ENCODE data around the gene ANTXRL. TPM values are rescaled to one million over a fixed set of nuclear protein-coding genes. Genes with fewer than 3 reads are reported as not detected.
"Not testable (repeated sequence)": the region's sequence is repeated elsewhere in the genome, so short reads cannot be mapped to it uniquely, and the experiment has no call there.

ANTXRL gene
- total RNA-seq, 1 donor from 2014 or later = not detected

DNA sequence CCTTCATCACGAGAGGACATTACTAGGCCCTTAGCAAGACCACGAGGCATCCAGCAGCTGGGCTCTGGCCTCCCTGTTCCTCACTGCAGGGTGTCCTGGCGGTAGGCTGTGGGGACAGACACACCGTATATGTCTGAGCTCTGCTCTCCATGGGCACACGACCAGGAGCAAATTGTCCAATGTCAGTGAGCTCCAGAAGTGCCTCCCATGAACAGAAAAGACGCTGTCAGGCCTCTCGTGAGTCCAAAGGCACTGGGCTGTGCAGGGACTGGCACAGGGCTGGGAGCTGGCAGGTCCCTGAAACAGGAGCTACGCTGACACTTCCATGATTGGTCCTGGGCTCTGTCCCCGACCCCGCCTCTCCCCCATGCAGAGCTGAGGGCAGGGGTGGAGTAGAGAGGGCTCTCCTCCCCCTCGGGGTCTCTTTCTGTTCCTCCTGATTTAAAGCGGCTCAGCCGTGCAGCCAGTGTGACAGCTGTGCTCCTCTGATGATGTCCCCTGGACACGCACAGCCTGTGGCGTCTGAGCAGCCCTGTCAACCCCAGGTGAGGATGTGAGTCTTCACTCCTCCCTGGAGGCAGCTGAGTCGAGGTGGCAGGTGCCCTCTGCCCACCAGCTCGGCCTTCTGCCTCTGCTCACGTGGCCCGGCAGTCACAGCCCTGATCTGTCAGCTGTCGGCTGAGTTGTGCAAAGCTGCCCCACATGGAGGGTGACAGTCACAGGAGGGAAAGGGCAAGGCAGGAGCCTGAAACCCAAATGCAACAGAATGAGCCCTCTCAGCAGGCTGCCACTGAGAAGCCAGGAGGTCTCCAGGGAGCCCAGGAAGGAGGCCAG is 13.0 kb downstream of the ANTXRL start:
- no peak overlapping the region for H3K27ac Mint-ChIP-seq (ENCODE audit: unreplicated experiment)
- no peaks in the 10 kb centered on the region for H3K4me1 Mint-ChIP-seq (ENCODE audit: low read depth, unreplicated experiment)
- H3K4me3 ChIP-seq (ENCODE audit: insufficient read depth, low read depth, low read length) = no peak overlapping the region
- no peaks in the 10 kb centered on the region for H4K20me1 ChIP-seq (ENCODE audit: insufficient read depth, low read length)
- no peak overlapping the region for H3K9ac ChIP-seq (ENCODE audit: low read length)
- FAIRE-seq = no peak
- H3K79me2 ChIP-seq (ENCODE audit: insufficient read depth, low read length) = no peaks in the 10 kb centered on the region
- peaks cover 37% of the 10 kb centered on the region for H3K27me3 Mint-ChIP-seq (ENCODE audit: low read depth, unreplicated experiment)
- H3K27me3 ChIP-seq (ENCODE audit: insufficient read depth, low read length) = no peaks in the 10 kb centered on the region
- no peak overlapping the region for H3K4me3 Mint-ChIP-seq (ENCODE audit: unreplicated experiment)
- peaks cover 3% of the 10 kb centered on the region for H3K9me3 Mint-ChIP-seq (ENCODE audit: unreplicated experiment)
- no peak for TF ChIP-seq EZH2 (IDR thresholded peaks at IDR 0.05; ENCODE audit: insufficient read depth, low read length)
- TF ChIP-seq, protein P1, sequence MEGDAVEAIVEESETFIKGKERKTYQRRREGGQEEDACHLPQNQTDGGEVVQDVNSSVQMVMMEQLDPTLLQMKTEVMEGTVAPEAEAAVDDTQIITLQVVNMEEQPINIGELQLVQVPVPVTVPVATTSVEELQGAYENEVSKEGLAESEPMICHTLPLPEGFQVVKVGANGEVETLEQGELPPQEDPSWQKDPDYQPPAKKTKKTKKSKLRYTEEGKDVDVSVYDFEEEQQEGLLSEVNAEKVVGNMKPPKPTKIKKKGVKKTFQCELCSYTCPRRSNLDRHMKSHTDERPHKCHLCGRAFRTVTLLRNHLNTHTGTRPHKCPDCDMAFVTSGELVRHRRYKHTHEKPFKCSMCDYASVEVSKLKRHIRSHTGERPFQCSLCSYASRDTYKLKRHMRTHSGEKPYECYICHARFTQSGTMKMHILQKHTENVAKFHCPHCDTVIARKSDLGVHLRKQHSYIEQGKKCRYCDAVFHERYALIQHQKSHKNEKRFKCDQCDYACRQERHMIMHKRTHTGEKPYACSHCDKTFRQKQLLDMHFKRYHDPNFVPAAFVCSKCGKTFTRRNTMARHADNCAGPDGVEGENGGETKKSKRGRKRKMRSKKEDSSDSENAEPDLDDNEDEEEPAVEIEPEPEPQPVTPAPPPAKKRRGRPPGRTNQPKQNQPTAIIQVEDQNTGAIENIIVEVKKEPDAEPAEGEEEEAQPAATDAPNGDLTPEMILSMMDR (IDR thresholded peaks at IDR 0.05; ENCODE audit: insufficient read depth, low read depth, low read length) = no peak
- H3K36me3 ChIP-seq (ENCODE audit: insufficient read depth, low read length) = no peaks in the 10 kb centered on the region
- peak overlapping the region; percentile 34 for H2AFZ ChIP-seq (ENCODE audit: low read depth, low read length)
- no peaks in the 10 kb centered on the region for H3K9me3 ChIP-seq (ENCODE audit: insufficient read depth, low read depth, low read length)
- no peak for DNase-seq (ENCODE audit: low read depth)
- H3K4me1 ChIP-seq (ENCODE audit: insufficient read depth, low read length) = no peaks in the 10 kb centered on the region
- no peak overlapping the region for H3K4me2 ChIP-seq (ENCODE audit: low read length)
- H3K27ac ChIP-seq (ENCODE audit: low read depth, low read length) = no peak overlapping the region
- H3K36me3 Mint-ChIP-seq (ENCODE audit: low read depth, unreplicated experiment) = no peaks in the 10 kb centered on the region

DNA sequence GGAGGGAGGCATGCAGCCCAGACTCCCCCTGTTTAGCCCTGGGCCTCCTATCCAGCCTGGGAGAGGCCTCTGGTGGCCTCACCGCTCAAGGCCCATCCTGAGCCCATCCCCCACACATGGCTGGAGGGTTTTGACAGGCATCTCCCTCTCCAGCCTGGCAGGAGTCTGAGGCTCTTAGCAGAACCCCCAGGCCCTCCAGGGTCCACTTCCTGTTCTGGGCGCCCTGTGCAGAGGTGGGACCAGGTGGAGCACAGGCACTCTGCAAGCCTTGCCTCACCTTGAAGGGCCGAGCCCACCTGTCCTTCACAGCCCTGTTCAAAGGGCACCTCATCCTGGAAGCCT is 13.5 kb downstream of the ANTXRL start:
- H3K4me3 Mint-ChIP-seq (ENCODE audit: unreplicated experiment); H3K9ac ChIP-seq (ENCODE audit: low read length); H3K4me3 ChIP-seq (ENCODE audit: insufficient read depth, low read depth, low read length); H3K9me3 Mint-ChIP-seq (ENCODE audit: unreplicated experiment); H4K20me1 ChIP-seq (ENCODE audit: insufficient read depth, low read length); H3K9me3 ChIP-seq (ENCODE audit: insufficient read depth, low read depth, low read length); DNase-seq (ENCODE audit: low read depth); H2AFZ ChIP-seq (ENCODE audit: low read depth, low read length); H3K27ac ChIP-seq (ENCODE audit: low read depth, low read length); H3K4me1 ChIP-seq (ENCODE audit: insufficient read depth, low read length); FAIRE-seq; H3K79me2 ChIP-seq (ENCODE audit: insufficient read depth, low read length); H3K4me2 ChIP-seq (ENCODE audit: low read length); H3K36me3 ChIP-seq (ENCODE audit: insufficient read depth, low read length); H3K4me1 Mint-ChIP-seq (ENCODE audit: low read depth, unreplicated experiment); H3K36me3 Mint-ChIP-seq (ENCODE audit: low read depth, unreplicated experiment); H3K27ac Mint-ChIP-seq (ENCODE audit: unreplicated experiment); H3K27me3 ChIP-seq (ENCODE audit: insufficient read depth, low read length): not testable (repeated sequence)
- peaks cover 38% of the 10 kb centered on the region for H3K27me3 Mint-ChIP-seq (ENCODE audit: low read depth, unreplicated experiment)

DNA sequence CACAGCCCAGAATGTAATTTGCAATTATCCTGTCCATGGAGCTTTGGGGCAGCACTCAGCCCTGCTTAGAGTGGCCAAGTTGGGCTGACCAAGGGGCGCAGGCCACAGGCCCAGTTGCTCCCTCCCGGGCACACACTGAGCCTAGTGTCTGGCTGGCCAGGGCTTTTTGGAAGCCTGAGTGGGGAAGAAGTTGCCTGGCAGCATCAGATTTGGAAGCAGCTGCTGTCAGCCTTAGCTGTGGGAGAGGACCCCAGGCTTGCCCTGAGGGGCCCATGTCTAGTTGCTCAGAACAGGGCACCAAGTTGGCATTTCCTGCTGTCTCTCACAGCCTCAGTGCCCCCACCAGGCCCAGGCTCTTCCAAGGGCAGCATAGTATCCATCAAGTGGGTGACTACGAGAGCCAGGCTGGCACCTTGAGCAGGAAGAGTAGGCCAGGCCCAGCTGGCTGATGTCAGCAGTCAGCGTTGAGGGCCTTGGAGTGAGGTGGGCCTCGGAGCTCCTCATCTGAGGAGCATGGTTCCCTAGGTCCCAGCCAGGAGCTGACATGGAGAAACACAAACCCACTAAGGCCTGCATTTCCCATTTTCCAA is 14.4 kb downstream of the ANTXRL start:
- Histone ChIP-seq H4K20me1 (ENCODE audit: insufficient read depth, low read length) (no peaks in the 10 kb centered on the region), H3K36me3 (ENCODE audit: insufficient read depth, low read length) (no peaks in the 10 kb centered on the region), H2AFZ (ENCODE audit: low read depth, low read length) (no peak overlapping the region), H3K9me3 (ENCODE audit: insufficient read depth, low read depth, low read length) (no peaks in the 10 kb centered on the region), H3K79me2 (ENCODE audit: insufficient read depth, low read length) (no peaks in the 10 kb centered on the region), H3K27me3 (ENCODE audit: insufficient read depth, low read length) (no peaks in the 10 kb centered on the region), H3K4me1 (ENCODE audit: insufficient read depth, low read length) (no peaks in the 10 kb centered on the region), H3K4me2 (ENCODE audit: low read length) (no peak overlapping the region), H3K9ac (ENCODE audit: low read length) (no peak overlapping the region), H3K27ac (ENCODE audit: low read depth, low read length) (no peak overlapping the region), H3K4me3 (ENCODE audit: insufficient read depth, low read depth, low read length) (no peak overlapping the region)
- TF ChIP-seq, protein P1 (IDR thresholded peaks at IDR 0.05; ENCODE audit: insufficient read depth, low read depth, low read length) = no peak
- no peak for TF ChIP-seq EZH2 (IDR thresholded peaks at IDR 0.05; ENCODE audit: insufficient read depth, low read length)
- H3K9me3 Mint-ChIP-seq (ENCODE audit: unreplicated experiment) = peaks cover 3% of the 10 kb centered on the region
- DNase-seq (ENCODE audit: low read depth) (no peak), FAIRE-seq (no peak)
- H3K4me3 Mint-ChIP-seq (ENCODE audit: unreplicated experiment) = no peak overlapping the region
- H3K27me3 Mint-ChIP-seq (ENCODE audit: low read depth, unreplicated experiment) = peaks cover 40% of the 10 kb centered on the region
- no peaks in the 10 kb centered on the region for H3K4me1 Mint-ChIP-seq (ENCODE audit: low read depth, unreplicated experiment)
- H3K27ac Mint-ChIP-seq (ENCODE audit: unreplicated experiment) = no peak overlapping the region
- no peaks in the 10 kb centered on the region for H3K36me3 Mint-ChIP-seq (ENCODE audit: low read depth, unreplicated experiment)

Data from astrocyte (in vitro differentiated cells and primary cell).